SK-N-SH (cell line): ENCODE results near the gene CHMP4A. TPM values are rescaled to one million over a fixed set of nuclear protein-coding genes. Genes with fewer than 3 reads are reported as not detected.

Experiments used
- CTCF ChIA-PET: fragments of 300-600, 350-600 bp; formaldehyde crosslinking; extraction: SDS; loops from one replicate; lab custom pipeline; 2021; lab: Yijun Ruan, JAX
- POLR2A ChIA-PET: fragments of 350-600 bp; sonication (Branson Sonifier 250); formaldehyde crosslinking; extraction: SDS; loops from one replicate; lab custom pipeline; 2020; ENCODE audit warnings: antibody characterized with exemption, inconsistent platforms; lab: Yijun Ruan, JAX
- DNase-seq: peaks from one replicate; pipeline ENCODE4 v3.0.0; 2012
- H2AFZ ChIP-seq: fragments of 200-600 bp; sonication (generic); 2 replicates; pipeline ENCODE4 v1.8.1; 2016; ENCODE audit warnings: antibody characterized with exemption, mild to moderate bottlenecking, low read depth
- H3F3A ChIP-seq: fragments of 200-600 bp; sonication (generic); replicated peaks from 2 replicates; pipeline ENCODE3; 2016; ENCODE audit warnings: antibody characterized with exemption, mild to moderate bottlenecking; ENCODE audit not compliant: insufficient read depth
- H3K27ac ChIP-seq, 2 experiments: fragments of 200-500 bp in 1 of 2; fragments of 200-600 bp in 1 of 2; sonication (Bioruptor generic) in 1 of 2; sonication (generic), shearing (Covaris generic) in 1 of 2; 2 replicates each; pipeline versions ENCODE4 v1.5.1 to v1.6.1; 2014 to 2016; ENCODE audit warnings: low read depth in 2 of 2, inconsistent platforms in 1 of 2, low read length in 1 of 2, mild to moderate bottlenecking in 1 of 2, mixed read lengths in 1 of 2
- H3K27me3 ChIP-seq: fragments of 200-600 bp; sonication (generic), shearing (Covaris generic); 2 replicates; pipeline ENCODE4 v1.6.1; 2016; ENCODE audit warnings: mixed run types; ENCODE audit not compliant: insufficient read depth
- H3K36me3 ChIP-seq, 2 experiments: fragments of 200-500 bp in 1 of 2; fragments of 200-600 bp in 1 of 2; sonication (Bioruptor generic) in 1 of 2; sonication (generic) in 1 of 2; replicated peaks in 1 of 2; 2 replicates each; pipeline versions ENCODE3 to v1.5.1; 2014 to 2016; ENCODE audit warnings: low read length in 1 of 2, mild to moderate bottlenecking in 1 of 2; ENCODE audit not compliant: insufficient read depth in 2 of 2, control insufficient read depth in 1 of 2
- H3K4me1 ChIP-seq, 2 experiments: fragments of 200-500 bp in 1 of 2; fragments of 200-600 bp in 1 of 2; sonication (Bioruptor generic) in 1 of 2; sonication (generic), shearing (Covaris generic) in 1 of 2; 2 replicates each; pipeline versions ENCODE4 v1.5.1 to v1.6.1; 2014 to 2016; ENCODE audit warnings: low read depth in 1 of 2, low read length in 1 of 2, mixed run types in 1 of 2; ENCODE audit not compliant: insufficient read depth in 2 of 2, control insufficient read depth in 1 of 2
- H3K4me2 ChIP-seq: fragments of 200-600 bp; sonication (generic), shearing (Covaris generic); 2 replicates; pipeline ENCODE4 v1.6.1; 2017; ENCODE audit warnings: mixed run types
- H3K4me3 ChIP-seq, 2 experiments: fragments of 200-500 bp in 1 of 2; fragments of 200-600 bp in 1 of 2; sonication (Bioruptor generic) in 1 of 2; sonication (generic), shearing (Covaris generic) in 1 of 2; 2 replicates each; pipeline versions ENCODE4 v1.5.1 to v1.8.1; 2014 to 2016; ENCODE audit warnings: low read depth in 2 of 2, inconsistent platforms in 1 of 2, low read length in 1 of 2, mild to moderate bottlenecking in 1 of 2, mixed read lengths in 1 of 2, moderate library complexity in 1 of 2
- H3K79me2 ChIP-seq: fragments of 200-600 bp; sonication (generic); 2 replicates; pipeline ENCODE4 v1.8.1; 2017; ENCODE audit warnings: mild to moderate bottlenecking; ENCODE audit not compliant: insufficient read depth
- H3K9ac ChIP-seq: fragments of 200-600 bp; sonication (generic); 2 replicates; pipeline ENCODE4 v1.6.1; 2017; ENCODE audit warnings: mixed run types
- H3K9me2 ChIP-seq: fragments of 200-600 bp; sonication (generic); 2 replicates; pipeline ENCODE4 v1.6.1; 2017; ENCODE audit warnings: mixed run types
- H3K9me3 ChIP-seq: fragments of 200-600 bp; sonication (generic); 2 replicates; pipeline ENCODE4 v1.6.1; 2017; ENCODE audit warnings: mixed run types, mild to moderate bottlenecking, moderate library complexity
- H4K20me1 ChIP-seq: fragments of 200-600 bp; sonication (generic); 2 replicates; pipeline ENCODE4 v1.6.1; 2017; ENCODE audit warnings: mild to moderate bottlenecking, mixed run types; ENCODE audit not compliant: insufficient read depth
- CHD2 ChIP-seq: fragments of 150-350 bp; IDR thresholded peaks from 2 replicates; pipeline ENCODE4 v1.6.1; 2018; ENCODE audit warnings: low read length; ENCODE audit not compliant: partially characterized antibody
- EP300 ChIP-seq, 2 experiments: IDR thresholded peaks; 2 replicates each; pipeline versions ENCODE4 v1.4.0 to v1.6.1; 2012; ENCODE audit warnings: borderline replicate concordance in 1 of 2, low read depth in 1 of 2, low read length in 1 of 2
- FOSL2 ChIP-seq: IDR thresholded peaks from 2 replicates; pipeline ENCODE4 v1.4.0; 2012; ENCODE audit warnings: low read depth, mild to moderate bottlenecking, moderate library complexity, borderline replicate concordance
- GABPA ChIP-seq: IDR thresholded peaks from 2 replicates; pipeline ENCODE4 v1.4.0; 2012; ENCODE audit warnings: low read depth, mild to moderate bottlenecking
- JUND ChIP-seq: IDR thresholded peaks from 2 replicates; pipeline ENCODE4 v1.4.0; 2012
- MAX ChIP-seq: IDR thresholded peaks from 2 replicates; pipeline ENCODE4 v1.4.0; 2012; ENCODE audit warnings: low read depth
- POLR2AphosphoS5 ChIP-seq: IDR thresholded peaks from 2 replicates; pipeline ENCODE4 v1.6.1; 2012; ENCODE audit warnings: low read depth, low read length
- RAD21 ChIP-seq: IDR thresholded peaks from 2 replicates; pipeline ENCODE4 v1.6.1; 2012; ENCODE audit warnings: mild to moderate bottlenecking, low read length
- RFX5 ChIP-seq: IDR thresholded peaks from 2 replicates; pipeline ENCODE4 v1.6.1; 2012; ENCODE audit warnings: mild to moderate bottlenecking, improper control_type of control experiment, low read length
- SMC3 ChIP-seq: IDR thresholded peaks from 2 replicates; pipeline ENCODE4 v1.6.1; 2012; ENCODE audit warnings: low read depth, low read length, improper control_type of control experiment
- TCF12 ChIP-seq: IDR thresholded peaks from 2 replicates; pipeline ENCODE4 v1.4.0; 2012
- USF1 ChIP-seq: IDR thresholded peaks from 2 replicates; pipeline ENCODE4 v1.4.0; 2012; ENCODE audit warnings: low read depth, borderline replicate concordance
- WGBS: methylation state at CpG from one replicate; pipeline ENCODE4 v1.1.6; 2017; ENCODE audit warnings: low lambda C conversion rate; 5-methylcytosine and 5-hydroxymethylcytosine counted together
- polyA plus RNA-seq, 3 experiments: library from polyadenylated mRNA; depleted of rRNA; stranded (reverse); fragments of >200 nt; gene quantifications; 2 replicates each; pipeline ENCODE4 v1.2.3, GENCODE V29; 2012
- TF ChIP-seq, protein P1 (sequence below): IDR thresholded peaks from 2 replicates; pipeline ENCODE4 v1.6.1; 2012; ENCODE audit warnings: mild to moderate bottlenecking, low read depth, low read length, moderate library complexity
- TF ChIP-seq, protein P2 (sequence below): IDR thresholded peaks from 2 replicates; pipeline ENCODE4 v1.4.0; 2012; ENCODE audit warnings: low read depth, borderline replicate concordance

The CHMP4A gene
- polyA plus RNA-seq, 1 of the 3 experiments (the other 2 are of a cell fraction), result 92.4 TPM

DNA sequence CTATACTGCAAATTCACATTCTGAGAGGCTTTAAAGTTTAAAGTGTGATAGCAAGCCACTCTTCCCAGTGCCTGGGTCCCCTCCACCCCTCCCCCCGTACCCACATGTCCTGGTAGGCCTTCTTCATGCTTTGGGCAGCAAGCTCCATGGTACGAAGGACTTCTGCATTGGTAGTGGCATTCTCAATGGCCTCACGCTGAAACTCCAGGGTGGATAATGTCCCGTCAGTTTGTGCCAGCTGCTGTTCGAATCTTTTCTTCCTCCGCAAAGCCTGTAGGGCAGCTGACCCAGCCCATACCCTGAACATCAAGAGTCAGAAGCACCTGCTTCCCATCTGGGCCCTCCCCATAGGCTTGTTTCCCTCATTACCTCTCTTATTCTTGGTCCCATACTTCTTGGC lies 2.0 kb downstream of the CHMP4A start:
- Histone ChIP-seq H3K9me2 (no peaks in the 10 kb centered on the region), H3F3A (peaks cover 21% of the 10 kb centered on the region), H3K27ac (no peak overlapping the region), H3K9me3 (no peaks in the 10 kb centered on the region), H3K4me3 (no peak overlapping the region), H3K9ac (no peak overlapping the region), H3K79me2 (peaks cover 36% of the 10 kb centered on the region), H3K36me3 (peaks cover 30 to 51% of the 10 kb centered on the region in 2 experiments), H2AFZ (no peak overlapping the region), H3K4me1 (peaks cover 9 to 17% of the 10 kb centered on the region in 2 experiments; a peak in 3 of 4 replicates), H3K4me2 (no peak overlapping the region), H3K27me3 (no peaks in the 10 kb centered on the region), H4K20me1 (no peaks in the 10 kb centered on the region)
- ChIA-PET CTCF (interaction anchor here (1.3 to 1.5 kb wide), 2 partner anchors 129 to 225 kb away, joined by 3 to 4 read pairs; no protein-coding TSS in a partner anchor), POLR2A (no interaction called here)
- WGBS, result 100% methylated on average over 5 of the region's 6 CpGs
- TF ChIP-seq TCF12 (no peak), EP300 (IDR thresholded peaks at IDR 0.05; ENCODE audit: borderline replicate concordance in 1 of 2, low read depth in 1 of 2, low read length in 1 of 2) (no peak), RFX5 (no peak), SMC3 (no peak), FOSL2 (no peak), CHD2 (no peak), RAD21 (no peak), USF1 (no peak), MAX (no peak), JUND (no peak), GABPA (no peak), POLR2AphosphoS5 (no peak)
- TF ChIP-seq, protein P1, sequence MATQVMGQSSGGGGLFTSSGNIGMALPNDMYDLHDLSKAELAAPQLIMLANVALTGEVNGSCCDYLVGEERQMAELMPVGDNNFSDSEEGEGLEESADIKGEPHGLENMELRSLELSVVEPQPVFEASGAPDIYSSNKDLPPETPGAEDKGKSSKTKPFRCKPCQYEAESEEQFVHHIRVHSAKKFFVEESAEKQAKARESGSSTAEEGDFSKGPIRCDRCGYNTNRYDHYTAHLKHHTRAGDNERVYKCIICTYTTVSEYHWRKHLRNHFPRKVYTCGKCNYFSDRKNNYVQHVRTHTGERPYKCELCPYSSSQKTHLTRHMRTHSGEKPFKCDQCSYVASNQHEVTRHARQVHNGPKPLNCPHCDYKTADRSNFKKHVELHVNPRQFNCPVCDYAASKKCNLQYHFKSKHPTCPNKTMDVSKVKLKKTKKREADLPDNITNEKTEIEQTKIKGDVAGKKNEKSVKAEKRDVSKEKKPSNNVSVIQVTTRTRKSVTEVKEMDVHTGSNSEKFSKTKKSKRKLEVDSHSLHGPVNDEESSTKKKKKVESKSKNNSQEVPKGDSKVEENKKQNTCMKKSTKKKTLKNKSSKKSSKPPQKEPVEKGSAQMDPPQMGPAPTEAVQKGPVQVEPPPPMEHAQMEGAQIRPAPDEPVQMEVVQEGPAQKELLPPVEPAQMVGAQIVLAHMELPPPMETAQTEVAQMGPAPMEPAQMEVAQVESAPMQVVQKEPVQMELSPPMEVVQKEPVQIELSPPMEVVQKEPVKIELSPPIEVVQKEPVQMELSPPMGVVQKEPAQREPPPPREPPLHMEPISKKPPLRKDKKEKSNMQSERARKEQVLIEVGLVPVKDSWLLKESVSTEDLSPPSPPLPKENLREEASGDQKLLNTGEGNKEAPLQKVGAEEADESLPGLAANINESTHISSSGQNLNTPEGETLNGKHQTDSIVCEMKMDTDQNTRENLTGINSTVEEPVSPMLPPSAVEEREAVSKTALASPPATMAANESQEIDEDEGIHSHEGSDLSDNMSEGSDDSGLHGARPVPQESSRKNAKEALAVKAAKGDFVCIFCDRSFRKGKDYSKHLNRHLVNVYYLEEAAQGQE, result no peak
- TF ChIP-seq, protein P2, sequence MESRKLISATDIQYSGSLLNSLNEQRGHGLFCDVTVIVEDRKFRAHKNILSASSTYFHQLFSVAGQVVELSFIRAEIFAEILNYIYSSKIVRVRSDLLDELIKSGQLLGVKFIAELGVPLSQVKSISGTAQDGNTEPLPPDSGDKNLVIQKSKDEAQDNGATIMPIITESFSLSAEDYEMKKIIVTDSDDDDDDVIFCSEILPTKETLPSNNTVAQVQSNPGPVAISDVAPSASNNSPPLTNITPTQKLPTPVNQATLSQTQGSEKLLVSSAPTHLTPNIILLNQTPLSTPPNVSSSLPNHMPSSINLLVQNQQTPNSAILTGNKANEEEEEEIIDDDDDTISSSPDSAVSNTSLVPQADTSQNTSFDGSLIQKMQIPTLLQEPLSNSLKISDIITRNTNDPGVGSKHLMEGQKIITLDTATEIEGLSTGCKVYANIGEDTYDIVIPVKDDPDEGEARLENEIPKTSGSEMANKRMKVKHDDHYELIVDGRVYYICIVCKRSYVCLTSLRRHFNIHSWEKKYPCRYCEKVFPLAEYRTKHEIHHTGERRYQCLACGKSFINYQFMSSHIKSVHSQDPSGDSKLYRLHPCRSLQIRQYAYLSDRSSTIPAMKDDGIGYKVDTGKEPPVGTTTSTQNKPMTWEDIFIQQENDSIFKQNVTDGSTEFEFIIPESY, result no peak
- DNase-seq, result no peak
